IMR-90 (cell line): Measurements from ENCODE around the gene FN3KRP.

Source experiments
- MAFK ChIP-seq: IDR thresholded peaks from 2 replicates; pipeline ENCODE4 v1.6.1; 2012; ENCODE audit warnings: low read depth, low read length, improper control_type of control experiment
- MAZ ChIP-seq: IDR thresholded peaks from 2 replicates; pipeline ENCODE4 v1.6.1; 2012; ENCODE audit warnings: low read depth, mild to moderate bottlenecking, low read length, improper control_type of control experiment, moderate library complexity, borderline replicate concordance
- NFE2L2 ChIP-seq: fragments of 150-350 bp; IDR thresholded peaks from 2 replicates; pipeline ENCODE4 v1.6.1; 2016; ENCODE audit warnings: low read depth, mild to moderate bottlenecking, low read length
- RAD21 ChIP-seq: IDR thresholded peaks from 2 replicates; pipeline ENCODE4 v1.6.1; 2012; ENCODE audit warnings: low read length, improper control_type of control experiment
- TF ChIP-seq, protein P1 (sequence below): conservative IDR thresholded peaks from 2 replicates; pipeline ENCODE4 v1.5.1; 2012; ENCODE audit warnings: mild to moderate bottlenecking, low read depth, low read length, improper control_type of control experiment
- TF ChIP-seq, protein P2 (sequence below): fragments of 150-350 bp; IDR thresholded peaks from 2 replicates; pipeline ENCODE4 v1.6.1; 2017; ENCODE audit warnings: mild to moderate bottlenecking, antibody characterized with exemption, low read length, low read depth

DNA sequence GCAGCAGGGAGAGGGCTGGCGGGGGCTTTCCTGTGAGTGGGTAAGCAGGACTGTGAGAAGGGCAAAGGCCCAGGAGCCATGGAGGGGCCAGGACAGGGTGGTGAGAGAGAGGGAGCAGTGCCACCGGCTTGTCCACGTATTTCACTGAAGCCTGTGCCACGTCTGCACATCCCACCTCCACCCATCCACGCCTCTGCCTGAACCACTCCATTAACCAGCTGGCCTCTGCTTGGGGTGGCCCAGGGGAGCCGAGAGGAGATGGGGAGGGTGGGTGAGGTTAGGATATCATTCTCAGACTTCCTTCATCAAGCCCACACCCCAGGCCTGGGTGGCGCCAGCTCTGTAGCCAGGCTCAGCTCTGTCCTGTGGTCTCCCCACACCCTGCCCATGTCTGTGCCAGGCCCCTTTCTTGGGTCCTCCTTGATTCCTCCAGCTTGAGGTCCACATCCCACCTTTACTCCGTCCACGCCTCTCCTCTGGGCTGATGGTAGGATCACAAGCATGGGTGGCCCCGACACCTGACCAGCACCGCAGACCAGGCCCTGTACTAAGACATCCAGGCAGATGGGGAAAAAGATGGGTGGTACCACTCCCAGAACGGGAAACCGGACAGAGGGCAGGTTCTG, 15.7 kb downstream of the FN3KRP start:
- TF ChIP-seq MAFK (no peak), NFE2L2 (no peak), MAZ (no peak), RAD21 (no peak)
- TF ChIP-seq, protein P1, sequence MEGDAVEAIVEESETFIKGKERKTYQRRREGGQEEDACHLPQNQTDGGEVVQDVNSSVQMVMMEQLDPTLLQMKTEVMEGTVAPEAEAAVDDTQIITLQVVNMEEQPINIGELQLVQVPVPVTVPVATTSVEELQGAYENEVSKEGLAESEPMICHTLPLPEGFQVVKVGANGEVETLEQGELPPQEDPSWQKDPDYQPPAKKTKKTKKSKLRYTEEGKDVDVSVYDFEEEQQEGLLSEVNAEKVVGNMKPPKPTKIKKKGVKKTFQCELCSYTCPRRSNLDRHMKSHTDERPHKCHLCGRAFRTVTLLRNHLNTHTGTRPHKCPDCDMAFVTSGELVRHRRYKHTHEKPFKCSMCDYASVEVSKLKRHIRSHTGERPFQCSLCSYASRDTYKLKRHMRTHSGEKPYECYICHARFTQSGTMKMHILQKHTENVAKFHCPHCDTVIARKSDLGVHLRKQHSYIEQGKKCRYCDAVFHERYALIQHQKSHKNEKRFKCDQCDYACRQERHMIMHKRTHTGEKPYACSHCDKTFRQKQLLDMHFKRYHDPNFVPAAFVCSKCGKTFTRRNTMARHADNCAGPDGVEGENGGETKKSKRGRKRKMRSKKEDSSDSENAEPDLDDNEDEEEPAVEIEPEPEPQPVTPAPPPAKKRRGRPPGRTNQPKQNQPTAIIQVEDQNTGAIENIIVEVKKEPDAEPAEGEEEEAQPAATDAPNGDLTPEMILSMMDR: no peak
- TF ChIP-seq, protein P2, sequence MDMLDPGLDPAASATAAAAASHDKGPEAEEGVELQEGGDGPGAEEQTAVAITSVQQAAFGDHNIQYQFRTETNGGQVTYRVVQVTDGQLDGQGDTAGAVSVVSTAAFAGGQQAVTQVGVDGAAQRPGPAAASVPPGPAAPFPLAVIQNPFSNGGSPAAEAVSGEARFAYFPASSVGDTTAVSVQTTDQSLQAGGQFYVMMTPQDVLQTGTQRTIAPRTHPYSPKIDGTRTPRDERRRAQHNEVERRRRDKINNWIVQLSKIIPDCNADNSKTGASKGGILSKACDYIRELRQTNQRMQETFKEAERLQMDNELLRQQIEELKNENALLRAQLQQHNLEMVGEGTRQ: no peak
